Measurements from ENCODE around the gene ORC4.

ORC4 gene

DNA sequence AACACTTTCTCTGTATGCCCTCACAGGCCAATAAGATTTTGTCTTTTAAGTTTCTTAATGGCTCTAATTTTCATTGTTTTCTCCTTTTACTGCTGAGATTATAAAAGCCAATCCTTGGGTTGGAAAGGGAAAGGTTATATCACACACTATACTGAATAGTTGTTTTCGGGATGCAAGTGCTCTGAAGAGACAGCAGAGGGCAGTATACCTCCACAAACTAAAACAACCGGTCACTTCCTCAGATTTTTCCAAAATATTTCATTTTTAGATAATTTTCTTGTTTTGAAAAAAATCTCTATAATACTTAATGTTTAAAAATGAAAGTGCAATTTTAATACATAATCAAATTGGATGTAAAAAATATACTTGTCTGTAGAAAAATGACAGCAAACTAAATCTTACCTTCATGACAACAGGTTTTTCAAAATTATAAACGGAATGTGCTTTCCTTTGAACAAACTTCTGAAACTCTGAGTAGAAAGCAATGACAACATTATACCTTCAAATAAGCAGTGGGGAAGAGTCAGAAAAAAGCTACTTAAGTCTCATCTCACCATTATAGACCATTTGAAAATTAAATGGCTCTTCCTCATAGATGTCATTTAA is 82.7 kb downstream of the ORC4 start:
- in situ Hi-C loops (cut with HindIII; ENCODE audit: low sequenced_read_pairs): no loop called here

DNA sequence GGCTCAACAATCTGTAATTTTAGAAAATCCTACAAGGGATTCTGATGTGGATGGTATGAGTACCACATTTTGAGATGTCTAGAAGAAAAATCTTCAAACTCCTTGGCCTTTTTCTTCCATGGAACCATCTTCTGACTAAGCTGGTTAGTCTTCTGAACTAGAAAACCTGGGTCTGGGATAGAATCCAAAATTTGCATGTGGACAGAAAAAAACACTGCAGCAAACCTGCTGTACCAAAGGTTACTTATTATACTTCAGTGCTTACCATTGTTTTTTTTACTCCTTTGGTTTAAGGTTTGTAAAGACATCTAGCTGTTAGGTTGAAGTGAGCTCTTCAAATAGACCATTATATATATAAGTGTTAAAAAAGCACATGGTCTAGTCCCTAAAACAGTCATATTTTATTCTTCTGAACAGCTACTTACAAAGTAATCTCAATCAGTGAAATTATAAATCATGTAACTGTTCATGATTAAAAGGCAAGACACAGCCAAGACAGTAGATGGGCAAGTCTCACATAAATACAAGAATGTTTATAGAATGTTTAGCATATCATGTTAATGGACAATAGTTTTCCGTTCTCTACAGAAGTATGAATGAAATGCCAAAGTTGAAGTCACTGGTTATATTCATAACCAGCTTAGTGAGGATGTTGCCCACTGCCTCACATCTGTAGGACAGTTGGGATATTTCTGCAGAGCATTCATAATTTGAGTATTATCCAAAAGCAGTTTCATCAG is 85.5 kb downstream of the ORC4 start:
- in situ Hi-C loops (cut with HindIII; ENCODE audit: low sequenced_read_pairs): no loop called here

DNA sequence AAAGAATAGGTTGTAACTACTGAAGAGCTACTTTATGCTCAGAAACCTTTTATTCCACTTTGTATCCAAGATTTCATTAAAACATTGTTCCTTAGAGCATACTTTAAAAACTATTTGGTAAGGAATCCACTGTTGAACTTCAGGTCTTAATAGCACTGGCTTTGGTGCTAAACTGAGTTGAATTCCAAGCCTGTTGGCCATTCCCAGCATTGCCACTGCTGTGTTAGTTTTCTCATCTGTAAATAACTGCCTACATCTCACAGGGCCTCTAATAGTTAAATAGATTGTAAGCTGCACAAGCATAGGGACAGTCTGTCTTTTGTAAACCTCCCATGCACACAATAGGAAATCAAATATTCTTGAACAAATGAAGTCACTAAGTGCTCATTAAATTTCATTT is 86.6 kb downstream of the ORC4 start:
- in situ Hi-C loops (cut with HindIII; ENCODE audit: low sequenced_read_pairs): no loop called here

DNA sequence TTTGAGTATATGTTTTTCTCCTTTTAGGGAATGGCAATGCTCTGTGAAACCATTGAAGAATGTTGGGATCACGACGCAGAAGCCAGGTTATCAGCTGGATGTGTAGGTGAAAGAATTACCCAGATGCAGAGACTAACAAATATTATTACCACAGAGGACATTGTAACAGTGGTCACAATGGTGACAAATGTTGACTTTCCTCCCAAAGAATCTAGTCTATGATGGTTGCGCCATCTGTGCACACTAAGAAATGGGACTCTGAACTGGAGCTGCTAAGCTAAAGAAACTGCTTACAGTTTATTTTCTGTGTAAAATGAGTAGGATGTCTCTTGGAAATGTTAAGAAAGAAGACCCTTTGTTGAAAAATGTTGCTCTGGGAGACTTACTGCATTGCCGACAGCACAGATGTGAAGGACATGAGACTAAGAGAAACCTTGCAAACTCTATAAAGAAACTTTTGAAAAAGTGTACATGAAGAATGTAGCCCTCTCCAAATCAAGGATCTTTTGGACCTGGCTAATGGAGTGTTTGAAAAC is 93.4 kb downstream of the ORC4 start:
- in situ Hi-C loops (cut with HindIII; ENCODE audit: low sequenced_read_pairs): no loop called here

DNA sequence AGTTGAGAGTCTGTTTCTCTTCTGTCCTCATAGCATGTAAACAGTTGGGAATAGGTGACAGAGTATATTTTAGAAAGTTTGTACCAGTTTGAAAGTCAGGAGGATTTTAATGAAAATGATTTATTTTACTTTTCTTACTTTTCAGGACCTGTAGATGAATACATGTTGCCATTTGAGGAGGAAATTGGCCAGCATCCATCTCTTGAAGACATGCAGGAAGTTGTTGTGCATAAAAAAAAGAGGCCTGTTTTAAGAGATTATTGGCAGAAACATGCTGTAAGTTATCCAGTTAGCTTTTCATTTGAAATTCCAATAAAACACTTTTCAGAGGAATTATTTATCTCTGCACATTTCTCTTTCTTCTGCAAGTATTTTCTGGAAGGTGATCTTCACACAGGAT is 94.7 kb downstream of the ORC4 start:
- in situ Hi-C loops (cut with HindIII; ENCODE audit: low sequenced_read_pairs): no loop called here

DNA sequence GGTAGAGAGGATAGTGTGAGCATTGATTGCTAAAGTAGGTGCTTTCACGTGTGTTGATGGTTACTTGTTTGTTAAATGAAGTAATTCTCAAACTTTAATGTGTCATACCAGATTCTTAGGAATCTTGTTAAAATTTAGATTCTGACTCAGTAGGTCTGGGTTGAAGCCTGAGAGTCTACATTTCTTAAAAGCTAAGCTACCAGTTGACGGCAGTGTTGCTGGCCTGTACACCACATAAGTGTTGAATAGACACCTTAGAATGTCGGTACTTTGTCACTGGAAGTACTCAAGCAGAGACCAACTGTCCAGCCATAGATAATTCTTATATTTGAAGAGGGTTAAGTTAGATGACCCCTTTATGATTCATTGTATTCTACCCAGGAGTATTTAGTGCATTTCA is 95.9 kb downstream of the ORC4 start:
- in situ Hi-C loops (cut with HindIII; ENCODE audit: low sequenced_read_pairs): no loop called here

DNA sequence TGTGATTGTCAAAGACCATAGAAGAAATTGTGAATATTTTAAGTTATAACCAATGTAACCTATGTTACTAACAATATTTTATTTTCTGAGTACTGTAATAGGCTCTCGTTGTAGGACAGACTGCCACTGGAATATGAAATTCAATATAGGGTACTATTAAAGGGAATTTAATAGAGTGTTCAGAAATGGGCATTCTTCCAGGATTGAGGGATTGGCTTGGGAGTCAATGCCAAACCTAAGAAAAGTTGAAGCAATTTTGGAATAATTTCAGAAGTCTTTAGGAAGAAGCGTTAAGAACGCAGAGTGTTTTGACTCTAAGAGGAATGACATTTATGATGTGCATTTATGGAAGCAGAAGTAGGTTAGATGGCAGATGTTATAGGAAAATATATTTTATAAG is 96.7 kb downstream of the ORC4 start:
- in situ Hi-C loops (cut with HindIII; ENCODE audit: low sequenced_read_pairs): no loop called here

DNA sequence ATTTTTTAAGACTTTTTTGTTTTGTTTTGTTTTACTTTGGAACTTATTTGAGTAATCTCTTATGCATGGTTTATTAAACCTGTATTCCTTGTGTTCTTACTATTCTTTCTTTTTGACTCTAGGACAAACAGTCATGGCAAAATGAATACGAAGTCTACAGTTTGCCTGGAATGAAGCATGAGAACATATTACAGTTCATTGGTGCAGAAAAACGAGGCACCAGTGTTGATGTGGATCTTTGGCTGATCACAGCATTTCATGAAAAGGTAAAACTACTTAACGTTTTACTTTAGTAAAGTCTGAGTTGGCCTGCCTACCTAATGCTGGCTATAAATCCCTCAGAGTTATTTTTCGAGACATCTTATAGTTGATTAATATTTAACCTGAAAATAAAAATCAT is 103.4 kb downstream of the ORC4 start:
- in situ Hi-C loops (cut with HindIII; ENCODE audit: low sequenced_read_pairs): no loop called here

DNA sequence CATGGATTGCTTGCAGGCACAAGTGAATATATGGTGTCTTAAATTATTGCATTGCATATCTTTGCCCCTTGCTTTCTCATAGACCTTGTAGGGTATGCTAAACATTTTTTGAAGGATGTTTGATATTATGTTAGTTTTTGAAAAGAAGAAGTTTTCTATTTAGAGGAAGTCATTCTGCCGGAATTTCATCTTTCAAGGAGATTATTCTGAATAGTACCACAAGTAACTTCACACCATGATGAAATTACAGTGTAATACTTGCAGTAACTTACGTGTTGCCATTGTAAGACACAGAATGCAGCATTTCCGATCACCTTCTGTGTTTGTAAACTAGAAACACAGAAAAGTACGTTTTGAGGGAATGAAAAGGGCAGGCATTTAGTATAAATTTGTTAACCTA is 103.8 kb downstream of the ORC4 start:
- in situ Hi-C loops (cut with HindIII; ENCODE audit: low sequenced_read_pairs): no loop called here

DNA sequence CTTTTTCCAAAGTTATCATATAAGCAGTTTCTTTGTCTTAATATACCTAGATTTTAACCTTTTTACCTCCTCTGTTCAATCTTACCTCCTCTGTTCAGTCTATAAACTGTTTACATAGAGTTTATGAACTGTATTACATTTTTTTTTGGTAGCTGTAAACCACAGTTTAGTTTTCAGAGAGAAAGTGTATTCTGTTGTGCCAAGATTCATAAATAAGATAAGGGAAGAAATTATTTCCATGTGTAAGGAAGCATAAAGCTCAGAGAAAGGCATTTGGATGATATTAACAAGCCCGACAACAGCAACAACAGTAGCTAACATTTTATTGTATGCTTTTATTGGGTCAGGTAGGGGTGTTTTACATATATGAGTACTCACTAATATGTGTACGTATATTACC is 104.5 kb downstream of the ORC4 start:
- in situ Hi-C loops (cut with HindIII; ENCODE audit: low sequenced_read_pairs): no loop called here

DNA sequence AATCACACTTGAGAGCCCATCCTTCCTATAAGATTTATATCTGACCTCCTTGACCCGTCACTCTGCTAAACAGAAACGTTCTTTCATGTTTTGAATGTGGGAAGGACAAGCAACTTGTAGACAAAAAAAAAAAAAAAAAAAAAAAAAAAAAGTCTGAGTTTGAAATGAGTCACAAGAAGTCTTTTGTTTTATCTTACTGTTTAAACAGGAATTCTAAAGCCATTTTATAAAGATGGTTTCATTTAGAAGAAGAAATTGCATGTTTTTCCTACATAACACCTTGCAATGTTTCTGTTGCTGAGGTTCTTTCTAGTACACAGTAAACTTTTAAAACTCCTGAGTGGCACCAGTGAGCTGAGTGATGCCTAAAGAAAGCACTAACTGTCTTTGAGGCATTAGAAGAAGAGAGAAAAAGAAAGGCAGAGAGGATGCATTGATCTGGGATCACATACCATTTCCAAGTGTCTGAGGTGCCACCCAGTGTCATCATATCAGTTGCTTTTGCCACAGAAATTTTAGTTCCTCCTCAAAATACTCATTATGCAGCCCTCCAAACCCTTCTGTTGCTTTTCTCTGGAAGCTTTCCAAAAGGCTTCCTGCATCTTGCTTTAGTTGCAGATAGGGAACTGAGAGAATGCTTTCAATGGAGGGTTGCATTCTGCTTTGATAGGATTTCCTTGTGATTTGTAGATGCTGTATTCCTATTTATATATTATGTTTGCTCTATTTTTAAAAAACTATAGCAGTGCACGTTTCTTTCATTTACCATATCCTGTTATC is 106.6 kb downstream of the ORC4 start:
- in situ Hi-C loops (cut with HindIII; ENCODE audit: low sequenced_read_pairs): no loop called here

DNA sequence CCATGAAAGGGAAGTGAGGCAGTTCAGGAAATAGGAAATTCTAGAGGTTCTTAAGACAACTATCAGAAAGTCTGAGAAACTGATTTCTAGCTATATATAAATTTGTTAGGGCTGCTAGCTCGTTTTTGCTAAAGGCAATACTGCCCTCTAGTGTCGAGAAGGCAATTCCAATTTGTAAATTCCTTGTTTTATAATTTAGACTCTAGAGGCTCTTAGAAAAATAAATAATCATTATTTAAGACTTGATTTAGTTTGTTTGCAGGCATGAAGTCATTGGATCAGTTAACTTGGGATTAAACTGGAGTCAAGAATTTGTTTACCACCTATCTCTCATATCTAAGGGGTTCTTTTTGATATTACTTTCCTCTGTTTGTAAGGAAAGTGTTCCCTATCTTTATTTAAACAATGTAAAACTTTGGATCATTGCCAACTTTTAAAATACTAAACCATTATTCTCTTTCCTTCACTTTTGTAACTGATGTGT is 109.5 kb downstream of the ORC4 start:
- in situ Hi-C loops (cut with HindIII; ENCODE audit: low sequenced_read_pairs): no loop called here

DNA sequence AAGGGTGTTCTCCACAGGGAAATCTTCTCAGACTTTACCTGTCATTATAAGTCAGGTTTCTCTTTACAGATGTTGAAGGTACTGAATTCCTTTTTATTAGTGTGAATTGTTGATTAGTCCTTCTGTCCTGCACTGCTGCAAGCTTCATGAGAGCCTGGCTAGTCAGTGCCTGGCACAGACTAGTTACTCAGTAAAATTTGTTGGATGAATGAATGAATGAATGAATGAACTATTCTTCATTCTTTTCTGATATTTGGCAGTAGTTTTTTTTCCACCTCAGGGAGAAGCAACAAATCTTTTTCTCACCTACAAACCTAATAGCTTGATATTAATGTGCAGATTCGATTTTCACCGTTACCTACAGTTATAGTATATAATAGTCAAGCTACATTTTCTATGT is 111.4 kb downstream of the ORC4 start:
- in situ Hi-C loops (cut with HindIII; ENCODE audit: low sequenced_read_pairs): no loop called here

DNA sequence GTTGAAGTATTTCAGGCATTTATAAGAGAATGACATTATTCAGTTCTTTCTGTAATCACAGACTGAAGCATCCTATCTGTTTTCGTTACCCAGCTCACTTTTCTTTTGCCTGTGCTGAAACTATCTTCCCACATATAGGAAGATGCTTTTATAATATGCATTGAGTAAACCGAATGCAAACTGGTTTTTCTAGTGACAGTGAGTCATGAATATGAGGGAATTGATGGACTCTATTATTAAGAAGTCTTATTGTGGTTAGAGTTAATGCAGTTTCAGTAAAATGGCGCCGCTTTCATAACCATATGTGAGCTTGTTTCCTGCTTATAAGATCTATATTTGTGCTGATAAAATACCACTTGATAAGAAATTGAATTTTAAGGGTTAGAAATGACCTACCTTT is 116.5 kb downstream of the ORC4 start:
- in situ Hi-C loops (cut with HindIII; ENCODE audit: low sequenced_read_pairs): no loop called here

DNA sequence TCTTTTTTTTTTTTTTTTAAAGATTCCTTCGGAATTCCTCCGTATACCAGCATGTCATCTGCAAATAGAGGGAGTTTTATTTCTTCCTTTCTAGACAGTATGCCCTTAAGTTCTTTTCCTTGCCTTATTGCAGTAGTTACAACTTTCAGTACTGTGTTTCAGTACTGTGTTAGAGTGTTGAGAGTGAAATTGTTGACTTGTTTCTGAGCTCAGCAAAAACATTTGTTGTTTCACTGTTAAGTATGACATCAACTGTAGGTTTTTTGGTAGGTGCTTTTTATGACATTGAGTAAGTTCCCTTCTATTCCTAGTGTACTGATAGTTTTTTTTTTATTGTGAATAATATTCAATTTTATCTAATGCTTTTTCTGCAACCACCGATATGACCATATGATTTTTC is 131.9 kb downstream of the ORC4 start:
- in situ Hi-C loops (cut with HindIII; ENCODE audit: low sequenced_read_pairs): no loop called here

DNA sequence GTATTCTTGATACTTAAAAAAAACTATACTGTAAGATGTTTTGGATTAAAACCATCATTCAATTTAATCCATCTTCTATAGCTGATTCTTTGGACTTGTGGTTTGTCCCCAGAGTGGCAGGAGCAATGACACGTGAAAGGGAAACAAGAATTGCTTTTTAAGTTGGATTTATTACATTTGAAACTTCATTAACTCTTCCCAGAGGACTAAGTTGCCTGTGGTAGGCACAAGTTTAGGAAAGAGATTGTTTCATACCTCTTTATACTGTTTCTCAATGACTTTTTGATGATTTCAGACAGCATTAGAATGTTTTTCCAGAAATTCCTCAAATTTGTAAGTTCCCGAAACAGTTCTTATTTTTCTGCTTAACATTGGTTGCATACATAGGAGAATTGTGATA is 134.4 kb downstream of the ORC4 start:
- in situ Hi-C loops (cut with HindIII; ENCODE audit: low sequenced_read_pairs): no loop called here

DNA sequence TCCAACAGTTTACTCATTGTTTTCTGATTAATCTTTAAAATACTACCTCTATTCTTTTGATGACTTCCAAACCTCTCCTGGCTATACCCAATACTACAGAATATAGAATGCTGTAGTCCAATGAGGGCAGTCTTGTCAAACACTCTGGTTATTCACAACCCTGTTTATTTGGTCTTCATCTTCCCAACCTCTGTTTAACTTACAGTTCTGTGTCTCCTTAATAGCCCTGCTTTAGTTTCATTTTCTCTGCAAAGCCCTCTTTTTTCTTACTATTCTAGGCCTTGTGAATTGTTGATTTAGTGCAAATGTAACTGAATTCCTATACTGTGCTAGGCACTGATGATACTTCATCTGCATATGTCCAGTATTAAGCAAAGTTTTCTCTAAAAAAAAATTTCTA is 135.7 kb downstream of the ORC4 start:
- in situ Hi-C loops (cut with HindIII; ENCODE audit: low sequenced_read_pairs): no loop called here

DNA sequence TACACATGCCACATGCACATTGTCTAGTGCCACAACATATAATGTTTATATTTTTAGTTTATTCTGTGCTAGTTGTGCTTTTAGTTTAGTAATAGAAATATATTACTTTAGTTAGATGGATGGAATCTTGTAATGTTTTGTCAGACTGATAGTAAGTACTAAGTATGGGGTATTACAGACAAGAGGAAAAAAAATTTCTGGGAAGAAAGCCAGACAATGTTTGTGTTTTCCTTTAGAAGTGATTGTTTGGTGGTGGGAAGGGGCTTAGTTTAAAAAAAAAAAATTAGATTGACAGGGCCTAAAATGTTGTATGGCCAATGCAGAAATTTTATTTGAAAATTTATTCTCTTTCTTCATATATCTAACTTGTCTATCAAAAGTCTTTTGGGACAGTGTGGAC is 137.9 kb downstream of the ORC4 start:
- in situ Hi-C loops (cut with HindIII; ENCODE audit: low sequenced_read_pairs): no loop called here
